Activated CD4-positive, alpha-beta T cell treated with anti-CD3 and anti-CD28 coated beads, Interleukin-2, Interleukin-6, amounts not matched to agents 100 ng/mL and 50 ng/mL, durations not matched to agents 16 hours and 8 hours (primary cell): ENCODE results near the gene ALOX15B.
"Not testable (repeated sequence)": the region's sequence is repeated elsewhere in the genome, so short reads cannot be mapped to it uniquely, and the experiment has no call there.

ENCODE experiments used
- DNase-seq: peaks from one replicate; pipeline ENCODE4 v3.0.0-alpha.2; 2020

Gene ALOX15B

GRCh38 chr17:8014558-8014850 is 24.4 kb upstream of the ALOX15B start:
- no peak for DNase-seq

- no peak for DNase-seq
Observed at GRCh38 chr17:8015236-8015956, 23.5 kb upstream of the ALOX15B start.

- DNase-seq = no peak
Observed at GRCh38 chr17:8015957-8016631, 22.8 kb upstream of the ALOX15B start.

- DNase-seq = peak; percentile 70
Observed at GRCh38 chr17:8016632-8017424, 22.0 kb upstream of the ALOX15B start.

- no peak for DNase-seq
Observed at GRCh38 chr17:8018436-8018835, 20.4 kb upstream of the ALOX15B start.

GRCh38 chr17:8019166-8019565 is 19.7 kb upstream of the ALOX15B start:
- no peak for DNase-seq

GRCh38 chr17:8019665-8020650 is 18.9 kb upstream of the ALOX15B start:
- DNase-seq = no peak

GRCh38 chr17:8020776-8021564 is 17.9 kb upstream of the ALOX15B start:
- DNase-seq = no peak

GRCh38 chr17:8021565-8022359 is 17.1 kb upstream of the ALOX15B start:
- DNase-seq = no peak

- no peak for DNase-seq
Observed at GRCh38 chr17:8022360-8023003, 16.4 kb upstream of the ALOX15B start.

- DNase-seq = not testable (repeated sequence)
Observed at GRCh38 chr17:8024161-8024560, 14.7 kb upstream of the ALOX15B start.

GRCh38 chr17:8025176-8025911 is 13.5 kb upstream of the ALOX15B start:
- DNase-seq = no peak

GRCh38 chr17:8029121-8029520 is 9.7 kb upstream of the ALOX15B start:
- DNase-seq = no peak

- no peak for DNase-seq
Observed at GRCh38 chr17:8031261-8031661, 7.6 kb upstream of the ALOX15B start.

- no peak for DNase-seq
Observed at GRCh38 chr17:8031950-8032349, 6.9 kb upstream of the ALOX15B start.

GRCh38 chr17:8032442-8032841 is 6.4 kb upstream of the ALOX15B start:
- no peak for DNase-seq

- DNase-seq = no peak
Observed at GRCh38 chr17:8039611-8040168, 831 bp downstream of the ALOX15B start.

- DNase-seq = peak; percentile 58
Observed at GRCh38 chr17:8041249-8041928, 2.5 kb downstream of the ALOX15B start.

- no peak for DNase-seq
Observed at GRCh38 chr17:8041979-8042378, 3.1 kb downstream of the ALOX15B start.
